GM23338 (cell line): Measurements from ENCODE around the gene DNAJC4. TPM values are rescaled to one million over a fixed set of nuclear protein-coding genes. Genes with fewer than 3 reads are reported as not detected.

ENCODE experiments used
- ATAC-seq: fragments of 200-7000 bp; cut with Tn5 transposase; 3 replicates; pipeline ENCODE4 v1.9.1; 2020
- DNase-seq: peaks from one replicate; pipeline ENCODE4 v3.0.0-alpha.2; 2015; ENCODE audit warnings: low spot score
- H2AFZ ChIP-seq: fragments of 200-600 bp; sonication (generic); 2 replicates; pipeline ENCODE4 v1.8.0; 2016; ENCODE audit warnings: antibody characterized with exemption, mild to moderate bottlenecking, moderate library complexity
- H3F3A ChIP-seq: fragments of 200-600 bp; sonication (generic); replicated peaks from 2 replicates; pipeline ENCODE4 v1.8.0; 2017; ENCODE audit warnings: antibody characterized with exemption, mixed run types, low read depth
- H3K27ac ChIP-seq: fragments of 200-600 bp; sonication (generic); 2 replicates; pipeline ENCODE4 v1.6.1; 2016; ENCODE audit warnings: low read depth
- H3K27me3 ChIP-seq: fragments of 200-600 bp; sonication (generic); 2 replicates; pipeline ENCODE4 v1.8.0; 2016; ENCODE audit warnings: mild to moderate bottlenecking, mixed run types, moderate library complexity; ENCODE audit not compliant: insufficient read depth
- H3K36me3 ChIP-seq: fragments of 200-600 bp; sonication (generic); 2 replicates; pipeline ENCODE4 v1.8.0; 2016; ENCODE audit warnings: mild to moderate bottlenecking; ENCODE audit not compliant: insufficient read depth
- H3K4me1 ChIP-seq: fragments of 200-600 bp; sonication (generic); 2 replicates; pipeline ENCODE4 v1.8.0; 2016; ENCODE audit warnings: mild to moderate bottlenecking, moderate library complexity; ENCODE audit not compliant: insufficient read depth
- H3K4me2 ChIP-seq: fragments of 200-600 bp; sonication (generic); 2 replicates; pipeline ENCODE4 v1.7.1; 2017; ENCODE audit warnings: mixed run types
- H3K4me3 ChIP-seq: fragments of 200-600 bp; sonication (generic); 2 replicates; pipeline ENCODE4 v1.6.1; 2016; ENCODE audit warnings: mixed run types
- H3K79me2 ChIP-seq: fragments of 200-600 bp; sonication (generic); replicated peaks from 2 replicates; pipeline ENCODE4 v1.8.0; 2017; ENCODE audit warnings: mild to moderate bottlenecking; ENCODE audit not compliant: insufficient read depth
- H3K9me2 ChIP-seq: fragments of 200-600 bp; sonication (generic); 2 replicates; pipeline ENCODE4 v1.8.0; 2017; ENCODE audit not compliant: insufficient read depth
- H4K20me1 ChIP-seq: fragments of 200-600 bp; sonication (generic); replicated peaks from 2 replicates; pipeline ENCODE4 v1.8.0; 2017; ENCODE audit warnings: mild to moderate bottlenecking; ENCODE audit not compliant: insufficient read depth
- H3K27ac Mint-ChIP-seq: 2 replicates; pipeline ENCODE4 v1.8.0; 2020; ENCODE audit warnings: inconsistent platforms, mild to moderate bottlenecking, moderate library complexity, mixed read lengths
- H3K27me3 Mint-ChIP-seq: 3 replicates; pipeline ENCODE4 v1.8.0; 2022; ENCODE audit warnings: low read depth, mild to moderate bottlenecking, moderate library complexity, mixed read lengths, inconsistent platforms; ENCODE audit not compliant: insufficient read depth, poor library complexity
- H3K36me3 Mint-ChIP-seq: 3 replicates; pipeline ENCODE4 v1.8.0; 2021; ENCODE audit warnings: low read depth, mild to moderate bottlenecking, inconsistent platforms, moderate library complexity, mixed read lengths
- H3K4me1 Mint-ChIP-seq: 3 replicates; pipeline ENCODE4 v1.8.0; 2020; ENCODE audit warnings: mild to moderate bottlenecking, inconsistent platforms, mixed read lengths
- H3K4me3 Mint-ChIP-seq: 3 replicates; pipeline ENCODE4 v1.8.0; 2021; ENCODE audit warnings: moderate library complexity, mild to moderate bottlenecking, inconsistent platforms, mixed read lengths
- H3K9me3 Mint-ChIP-seq: 3 replicates; pipeline ENCODE4 v1.8.0; 2020; ENCODE audit warnings: moderate library complexity, mild to moderate bottlenecking, inconsistent platforms, mixed read lengths
- CREB1 ChIP-seq: fragments of 250-450 bp; sonication (Bioruptor Pico); IDR thresholded peaks from 2 replicates; pipeline ENCODE4 v1.5.0; 2020; ENCODE audit warnings: low read depth, mild to moderate bottlenecking, moderate library complexity
- CTCF ChIP-seq, 2 experiments: fragments of 200-600 bp in 1 of 2; sonication (generic) in 1 of 2; conservative IDR thresholded peaks; 2 replicates each; pipeline versions ENCODE4 v1.5.1 to v1.6.1; 2016 to 2017; ENCODE audit warnings: antibody characterized with exemption in 2 of 2, low read depth in 2 of 2, mild to moderate bottlenecking in 2 of 2, moderate library complexity in 1 of 2
- EZH2 ChIP-seq: fragments of 200-600 bp; sonication (generic); IDR thresholded peaks from one replicate; pipeline ENCODE4 v1.8.0; 2017; ENCODE audit warnings: antibody characterized with exemption, mild to moderate bottlenecking, low read depth; ENCODE audit not compliant: unreplicated experiment
- EZH2phosphoT487 ChIP-seq: fragments of 200-600 bp; sonication (generic); IDR thresholded peaks from one replicate; pipeline ENCODE4 v1.8.1; 2018; ENCODE audit warnings: antibody characterized with exemption; ENCODE audit not compliant: unreplicated experiment
- JUNB ChIP-seq: IDR thresholded peaks from one replicate; pipeline ENCODE4 v1.6.1; 2016; ENCODE audit warnings: antibody characterized with exemption; ENCODE audit not compliant: unreplicated experiment
- NANOG ChIP-seq: IDR thresholded peaks from 2 replicates; pipeline ENCODE4 v1.6.1; 2016; ENCODE audit warnings: antibody characterized with exemption, borderline replicate concordance
- REST ChIP-seq: IDR thresholded peaks from one replicate; pipeline ENCODE4 v1.6.1; 2018; ENCODE audit warnings: antibody characterized with exemption; ENCODE audit not compliant: unreplicated experiment
- STAT1 ChIP-seq: IDR thresholded peaks from one replicate; pipeline ENCODE4 v1.6.1; 2016; ENCODE audit warnings: antibody characterized with exemption; ENCODE audit not compliant: unreplicated experiment
- ZNF114 ChIP-seq: fragments of 250-450 bp; sonication (Bioruptor Pico); IDR thresholded peaks from 2 replicates; pipeline ENCODE4 v1.5.0; 2020; ENCODE audit warnings: mild to moderate bottlenecking, moderate library complexity
- ZNF331 ChIP-seq: fragments of 250-450 bp; sonication (Bioruptor Pico); IDR thresholded peaks from 2 replicates; pipeline ENCODE4 v1.5.0; 2020; ENCODE audit warnings: low read depth, mild to moderate bottlenecking, moderate library complexity
- ZNF462 ChIP-seq: fragments of 250-450 bp; sonication (Bioruptor Pico); IDR thresholded peaks from 2 replicates; pipeline ENCODE4 v1.5.0; 2020; ENCODE audit warnings: mild to moderate bottlenecking, moderate library complexity
- polyA plus RNA-seq: library from polyadenylated mRNA; unstranded; fragments of >200 nt; fragmentation: Nextera tagmentation; extraction: Ambion mirVana; gene quantifications from 2 replicates; pipeline ENCODE4 v1.2.1, GENCODE V29; 2016
- total RNA-seq: library from RNA; depleted of rRNA; stranded (reverse); fragments of >200 nt; shearing (Covaris generic); gene quantifications from 2 replicates; pipeline ENCODE4 v1.2.3, GENCODE V29; 2014

Gene DNAJC4
- total and polyA plus RNA-seq, 2 experiments from 2014 or later, result 10.5 to 34.4 TPM

GRCh38 chr11:64203421-64204079 is 26.8 kb upstream of the DNAJC4 start:
- no peak for TF ChIP-seq STAT1
- TF ChIP-seq REST, result no peak
- no peak for TF ChIP-seq ZNF462 (CRISPR knock-in tag)
- TF ChIP-seq ZNF331 (CRISPR knock-in tag), result no peak
- TF ChIP-seq NANOG, result no peak
- TF ChIP-seq JUNB, result no peak
- TF ChIP-seq CREB1 (CRISPR knock-in tag), result no peak
- no peak for TF ChIP-seq EZH2
- no peak for TF ChIP-seq ZNF114 (CRISPR knock-in tag)
- no peak for TF ChIP-seq EZH2phosphoT487
- no peak for TF ChIP-seq CTCF (conservative IDR thresholded peaks at IDR 0.05; ENCODE audit: low read depth in 2 of 2)
- no peaks in the 10 kb centered on the region for H3K27me3 ChIP-seq
- ATAC-seq (no peak), DNase-seq (no peak)
- H3K4me1 ChIP-seq, result no peaks in the 10 kb centered on the region; the same call in 1 of the 2 replicates
- no peak overlapping the region for H3K4me3 ChIP-seq
- Mint-ChIP-seq H3K27ac (no peak overlapping the region), H3K4me3 (no peak overlapping the region), H3K27me3 (peaks cover 10% of the 10 kb centered on the region), H3K36me3 (peaks cover 74% of the 10 kb centered on the region), H3K4me1 (peaks cover 18% of the 10 kb centered on the region), H3K9me3 (no peaks in the 10 kb centered on the region)
- H3K9me2 ChIP-seq, result no peaks in the 10 kb centered on the region
- no peak overlapping the region for H2AFZ ChIP-seq
- peaks cover 49% of the 10 kb centered on the region for H3F3A ChIP-seq
- H3K36me3 ChIP-seq, result peaks cover 54% of the 10 kb centered on the region
- H4K20me1 ChIP-seq, result peaks cover 38% of the 10 kb centered on the region
- no peak overlapping the region for H3K4me2 ChIP-seq
- 0 out of 2 replicates have a peak, but pooled peaks cover 10% of the 10 kb centered on the region for H3K79me2 ChIP-seq
- H3K27ac ChIP-seq, result no peak overlapping the region; the same call in 1 of the 2 replicates
